ENCODE results near the gene RHBDD1. TPM values are rescaled to one million over a fixed set of nuclear protein-coding genes. Genes with fewer than 3 reads are reported as not detected.

Gene RHBDD1
- total RNA-seq, 2 donors from 2014 or later: 7.9 to 9.9 TPM

DNA sequence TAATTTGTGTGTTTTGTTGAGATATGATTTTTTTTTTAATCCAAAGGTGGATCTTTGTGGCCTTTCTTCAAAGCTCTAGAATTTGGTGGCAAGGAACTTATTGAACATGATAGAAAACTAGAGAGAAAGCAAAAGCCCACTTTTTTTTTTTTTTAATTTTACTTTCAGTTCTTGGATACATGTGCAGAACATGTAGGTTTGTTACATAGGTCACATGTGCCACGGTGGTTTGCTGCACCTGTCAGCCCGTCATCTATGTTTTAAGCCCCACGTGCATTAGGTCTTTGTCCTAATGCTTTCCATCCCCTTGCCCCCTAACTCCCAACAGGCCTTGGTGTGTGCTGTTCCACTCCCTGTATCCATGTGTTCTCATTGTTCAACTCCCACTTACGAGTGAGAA is 135.9 kb downstream of the RHBDD1 start:
- no peak overlapping the region for H3K4me3 ChIP-seq
- DNase-seq (no peak), ATAC-seq (no peak)
- 94 to 99% methylated on average over 4 of the region's 4 CpGs for WGBS, 2 donors
- no peaks in the 10 kb centered on the region for H3K9me3 ChIP-seq
- H3K4me1 ChIP-seq: no peaks in the 10 kb centered on the region
- H3K27me3 ChIP-seq: no peaks in the 10 kb centered on the region
- no peak overlapping the region for H3K27ac ChIP-seq
- no peaks in the 10 kb centered on the region for H3K36me3 ChIP-seq (replicated peaks in 1 of 2; ENCODE audit: insufficient read depth in 1 of 2, low read depth in 2 of 2)
- TF ChIP-seq, protein P1, sequence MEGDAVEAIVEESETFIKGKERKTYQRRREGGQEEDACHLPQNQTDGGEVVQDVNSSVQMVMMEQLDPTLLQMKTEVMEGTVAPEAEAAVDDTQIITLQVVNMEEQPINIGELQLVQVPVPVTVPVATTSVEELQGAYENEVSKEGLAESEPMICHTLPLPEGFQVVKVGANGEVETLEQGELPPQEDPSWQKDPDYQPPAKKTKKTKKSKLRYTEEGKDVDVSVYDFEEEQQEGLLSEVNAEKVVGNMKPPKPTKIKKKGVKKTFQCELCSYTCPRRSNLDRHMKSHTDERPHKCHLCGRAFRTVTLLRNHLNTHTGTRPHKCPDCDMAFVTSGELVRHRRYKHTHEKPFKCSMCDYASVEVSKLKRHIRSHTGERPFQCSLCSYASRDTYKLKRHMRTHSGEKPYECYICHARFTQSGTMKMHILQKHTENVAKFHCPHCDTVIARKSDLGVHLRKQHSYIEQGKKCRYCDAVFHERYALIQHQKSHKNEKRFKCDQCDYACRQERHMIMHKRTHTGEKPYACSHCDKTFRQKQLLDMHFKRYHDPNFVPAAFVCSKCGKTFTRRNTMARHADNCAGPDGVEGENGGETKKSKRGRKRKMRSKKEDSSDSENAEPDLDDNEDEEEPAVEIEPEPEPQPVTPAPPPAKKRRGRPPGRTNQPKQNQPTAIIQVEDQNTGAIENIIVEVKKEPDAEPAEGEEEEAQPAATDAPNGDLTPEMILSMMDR (IDR thresholded peaks at IDR 0.05): no peak
- no peak for TF ChIP-seq POLR2A (IDR thresholded peaks at IDR 0.05)
- intact Hi-C loops (cut with DNase I): no loop called here

DNA sequence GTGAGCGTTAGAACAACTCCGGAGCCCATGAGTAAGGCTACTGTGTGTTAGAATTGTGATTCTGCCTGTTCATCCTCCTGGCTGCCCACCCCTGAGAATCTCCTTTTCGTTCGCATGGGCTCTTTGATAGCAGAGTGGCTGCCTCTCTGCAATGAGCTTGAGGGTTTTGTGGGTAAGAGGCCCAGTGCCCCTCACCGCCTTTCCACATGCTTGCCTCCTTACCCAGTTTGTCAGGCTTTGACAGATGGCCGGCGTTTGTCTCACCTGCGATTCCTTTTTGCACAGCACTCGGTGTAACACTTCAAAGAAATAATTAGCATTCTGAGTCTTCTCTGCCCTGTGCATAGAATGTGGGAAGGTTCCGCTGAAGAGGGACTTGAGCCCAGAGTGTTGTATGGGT is 138.0 kb downstream of the RHBDD1 start:
- H3K36me3 ChIP-seq (replicated peaks in 1 of 2; ENCODE audit: insufficient read depth in 1 of 2, low read depth in 2 of 2): no peaks in the 10 kb centered on the region
- WGBS, 2 donors: 95 to 96% methylated on average over 10 of the region's 10 CpGs
- TF ChIP-seq POLR2A (IDR thresholded peaks at IDR 0.05): no peak
- TF ChIP-seq, protein P1 (IDR thresholded peaks at IDR 0.05): no peak
- no peaks in the 10 kb centered on the region for H3K27me3 ChIP-seq
- ATAC-seq (no peak), DNase-seq (no peak)
- no peak overlapping the region for H3K27ac ChIP-seq
- no peaks in the 10 kb centered on the region for H3K9me3 ChIP-seq
- H3K4me1 ChIP-seq: no peaks in the 10 kb centered on the region
- intact Hi-C loops (cut with DNase I): no loop called here
- H3K4me3 ChIP-seq: no peak overlapping the region

DNA sequence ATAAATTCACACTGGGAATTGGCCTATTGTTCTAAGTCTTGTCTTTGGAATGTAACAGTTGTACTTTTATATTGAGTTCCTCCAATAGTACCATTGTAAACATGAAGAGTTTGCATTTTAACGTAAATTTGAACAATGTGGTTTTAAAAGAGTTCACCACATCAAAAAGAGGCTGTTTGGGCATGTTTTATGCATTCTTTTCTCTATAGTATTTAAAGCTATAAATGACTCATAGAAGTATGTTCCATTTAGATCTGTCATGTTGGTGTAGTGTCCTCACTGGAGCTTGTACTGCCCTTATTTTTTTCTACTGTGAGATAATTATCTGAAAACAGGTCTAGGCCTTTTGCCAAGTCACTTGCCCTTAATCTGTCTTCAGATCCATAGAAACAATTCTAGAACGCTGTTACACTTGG is 141.9 kb downstream of the RHBDD1 start:
- intact Hi-C loops (cut with DNase I): no loop called here

DNA sequence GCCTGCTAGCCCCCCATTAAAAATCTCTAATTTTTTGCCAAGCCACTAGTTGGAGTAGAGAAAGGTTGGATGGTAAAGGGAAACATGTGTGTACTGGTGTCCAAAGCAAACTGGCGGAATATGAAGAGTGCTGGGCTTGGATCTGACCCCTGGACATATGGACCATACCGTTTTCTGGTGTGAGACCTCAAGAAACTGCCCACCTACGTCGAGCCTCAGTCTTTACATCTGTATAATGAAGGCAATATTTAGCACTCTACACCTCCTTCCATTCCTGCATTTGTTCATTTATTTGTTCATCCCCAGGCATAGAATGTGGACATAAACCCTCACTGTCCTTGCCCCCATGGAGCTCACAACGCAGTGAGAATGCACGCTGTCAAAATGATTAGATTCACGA is 142.4 kb downstream of the RHBDD1 start:
- Histone ChIP-seq H3K36me3 (replicated peaks in 1 of 2; ENCODE audit: insufficient read depth in 1 of 2, low read depth in 2 of 2) (no peaks in the 10 kb centered on the region), H3K27me3 (no peaks in the 10 kb centered on the region), H3K4me3 (no peak overlapping the region), H3K4me1 (no peaks in the 10 kb centered on the region), H3K27ac (no peak overlapping the region), H3K9me3 (no peaks in the 10 kb centered on the region)
- no peak for DNase-seq
- intact Hi-C loops (cut with DNase I): no loop called here
- 92 to 98% methylated on average over 7 of the region's 7 CpGs for WGBS, 2 donors
- no peak for ATAC-seq
- TF ChIP-seq, protein P1 (IDR thresholded peaks at IDR 0.05): no peak
- TF ChIP-seq POLR2A (IDR thresholded peaks at IDR 0.05): no peak

More for the DNA sequence above, 141.9 kb downstream of the RHBDD1 start:
- no peak for DNase-seq
- Histone ChIP-seq H3K27ac (no peak overlapping the region), H3K36me3 (replicated peaks in 1 of 2; ENCODE audit: insufficient read depth in 1 of 2, low read depth in 2 of 2) (no peaks in the 10 kb centered on the region), H3K4me3 (no peak overlapping the region), H3K9me3 (no peaks in the 10 kb centered on the region), H3K27me3 (no peaks in the 10 kb centered on the region), H3K4me1 (no peaks in the 10 kb centered on the region)
- ATAC-seq: no peak
- TF ChIP-seq, protein P1 (IDR thresholded peaks at IDR 0.05): no peak
- TF ChIP-seq POLR2A (IDR thresholded peaks at IDR 0.05): no peak
- WGBS, 2 donors: 77 to 82% methylated on average over 2 of the region's 2 CpGs

DNA sequence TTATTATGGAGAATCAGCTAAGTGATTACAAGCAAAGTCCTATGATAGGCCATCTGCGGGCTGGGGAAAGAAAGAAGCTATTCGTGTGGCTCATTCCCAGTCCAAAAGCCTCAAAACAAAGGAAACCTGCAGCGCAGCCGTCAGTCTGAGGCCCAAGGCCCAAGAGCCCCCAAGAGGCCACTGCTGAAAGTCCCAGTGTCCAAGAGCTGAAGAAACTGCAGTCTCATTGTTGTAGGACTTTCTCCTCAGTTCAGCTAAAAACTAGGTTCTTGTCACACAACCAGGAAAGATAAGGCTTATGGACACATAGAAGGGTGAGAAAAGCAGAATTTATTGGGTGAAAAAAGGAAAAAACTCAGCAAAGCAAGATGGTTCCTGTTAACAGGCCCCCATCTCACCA is 143.2 kb downstream of the RHBDD1 start:
- TF ChIP-seq POLR2A (IDR thresholded peaks at IDR 0.05): no peak
- TF ChIP-seq, protein P1 (IDR thresholded peaks at IDR 0.05): no peak
- ATAC-seq (no peak), DNase-seq (no peak)

More for the DNA sequence above, 143.2 kb downstream of the RHBDD1 start:
- Histone ChIP-seq H3K36me3 (replicated peaks in 1 of 2; ENCODE audit: insufficient read depth in 1 of 2, low read depth in 2 of 2) (no peaks in the 10 kb centered on the region), H3K27ac (no peak overlapping the region), H3K4me3 (no peak overlapping the region), H3K4me1 (no peaks in the 10 kb centered on the region), H3K9me3 (no peaks in the 10 kb centered on the region), H3K27me3 (no peaks in the 10 kb centered on the region)
- intact Hi-C loops (cut with DNase I): no loop called here
- WGBS, 2 donors: 92 to 97% methylated on average over 4 of the region's 4 CpGs
